H1 (cell line): ENCODE measurements around the gene ASL. TPM values are rescaled to one million over a fixed set of nuclear protein-coding genes. Genes with fewer than 3 reads are reported as not detected.

Source experiments
- CTCF ChIA-PET: fragments of 300-600 bp; sonication (Branson Sonifier 250); formaldehyde crosslinking; loops from one replicate; lab custom pipeline; 2021; ENCODE audit not compliant: partially characterized antibody; lab: Charles Lee
- POLR2A ChIA-PET: fragments of 300-600 bp; sonication (Branson Sonifier 250); formaldehyde crosslinking; loops from one replicate; lab custom pipeline; 2021; ENCODE audit warnings: inconsistent platforms; ENCODE audit not compliant: partially characterized antibody; lab: Charles Lee
- DNase-seq, 2 experiments: peaks; one replicate each; pipeline versions ENCODE4 v3.0.0 to v3.0.0-alpha.2; 2010 to 2022; ENCODE audit warnings: low spot score in 2 of 2, low read depth in 1 of 2, mixed read lengths in 1 of 2
- FAIRE-seq: peaks from 2 replicates; lab custom pipeline; 2011; peaks lifted over from hg19 to GRCh38; lab: Jason Lieb, UNC
- H2AFZ ChIP-seq: 2 replicates; pipeline ENCODE4 v1.8.1; 2012; ENCODE audit warnings: low read length, inconsistent platforms
- H2AK5ac ChIP-seq: 2 replicates; pipeline ENCODE4 v1.6.1; 2013; ENCODE audit warnings: low read depth, low read length
- H2BK120ac ChIP-seq: replicated peaks from 2 replicates; pipeline ENCODE3; 2013; ENCODE audit warnings: low read depth, low read length, inconsistent platforms
- H2BK12ac ChIP-seq: 2 replicates; pipeline ENCODE4 v1.6.1; 2013; ENCODE audit warnings: low read depth, low read length
- H2BK15ac ChIP-seq: 2 replicates; pipeline ENCODE4 v1.6.1; 2013; ENCODE audit warnings: low read length
- H2BK20ac ChIP-seq: 2 replicates; pipeline ENCODE4 v1.6.1; 2013; ENCODE audit warnings: low read length
- H2BK5ac ChIP-seq: 2 replicates; pipeline ENCODE4 v1.6.1; 2013; ENCODE audit warnings: low read depth, low read length
- H3K14ac ChIP-seq: 2 replicates; pipeline ENCODE4 v1.6.1; 2013; ENCODE audit warnings: inconsistent platforms; ENCODE audit not compliant: insufficient read length
- H3K18ac ChIP-seq: 2 replicates; pipeline ENCODE4 v1.6.1; 2013; ENCODE audit warnings: low read length; ENCODE audit errors: extremely low read depth
- H3K23ac ChIP-seq: 2 replicates; pipeline ENCODE4 v1.6.1; 2013; ENCODE audit warnings: inconsistent platforms; ENCODE audit not compliant: insufficient read length
- H3K23me2 ChIP-seq: 2 replicates; pipeline ENCODE4 v1.6.1; 2013; ENCODE audit warnings: low read depth, low read length
- H3K27ac ChIP-seq: 2 replicates; pipeline ENCODE4 v1.6.1; 2011; ENCODE audit warnings: low read depth, low read length, inconsistent platforms
- H3K27me3 ChIP-seq, 4 experiments: replicated peaks in 1 of 4; 1 replicate in 1 of 4; 2 replicates in 3 of 4; pipeline versions ENCODE4 v1.6.1 to v1.8.1; 2011 to 2013; ENCODE audit warnings: low read length in 3 of 4, mild to moderate bottlenecking in 3 of 4, inconsistent platforms in 2 of 4, mixed read lengths in 2 of 4, moderate library complexity in 1 of 4; ENCODE audit not compliant: control insufficient read depth in 3 of 4, insufficient read depth in 3 of 4; ENCODE audit errors: extremely low read depth in 1 of 4
- H3K36me3 ChIP-seq, 4 experiments: 2 replicates each; pipeline versions ENCODE4 v1.6.1 to v1.8.1; 2011 to 2013; ENCODE audit warnings: mild to moderate bottlenecking in 4 of 4, low read length in 3 of 4, moderate library complexity in 2 of 4, control low read depth in 1 of 4, inconsistent platforms in 1 of 4; ENCODE audit not compliant: insufficient read depth in 4 of 4, control insufficient read depth in 2 of 4
- H3K4ac ChIP-seq: replicated peaks from 2 replicates; pipeline ENCODE3; 2013; ENCODE audit warnings: low read length, low read depth, mixed read lengths, inconsistent platforms; ENCODE audit not compliant: insufficient read length
- H3K4me1 ChIP-seq, 4 experiments: replicated peaks in 1 of 4; 1 replicate in 1 of 4; 2 replicates in 3 of 4; pipeline versions ENCODE4 v1.6.1 to v1.8.1; 2011 to 2013; ENCODE audit warnings: low read length in 3 of 4, inconsistent platforms in 2 of 4, mixed read lengths in 1 of 4; ENCODE audit not compliant: insufficient read depth in 4 of 4, control insufficient read depth in 3 of 4
- H3K4me2 ChIP-seq, 2 experiments: 2 replicates each; pipeline versions ENCODE4 v1.6.1 to v1.8.1; 2011 to 2013; ENCODE audit warnings: low read depth in 2 of 2, low read length in 2 of 2, control low read depth in 1 of 2, inconsistent platforms in 1 of 2, mild to moderate bottlenecking in 1 of 2; ENCODE audit not compliant: insufficient read depth in 1 of 2
- H3K4me3 ChIP-seq, 4 experiments: fragments of 200-600, 300-600 bp in 1 of 4; sonication (generic), shearing (Covaris generic), sonication (Bioruptor Twin) in 1 of 4; 2 replicates each; pipeline versions ENCODE4 v1.5.1 to v1.8.1; 2011 to 2016; ENCODE audit warnings: low read length in 4 of 4, low read depth in 3 of 4, control low read depth in 2 of 4, inconsistent platforms in 2 of 4, mild to moderate bottlenecking in 2 of 4, mixed read lengths in 1 of 4, moderate library complexity in 1 of 4; ENCODE audit not compliant: insufficient read depth in 2 of 4; ENCODE audit errors: extremely low read depth in 1 of 4
- H3K56ac ChIP-seq: replicated peaks from 2 replicates; pipeline ENCODE3; 2013; ENCODE audit warnings: low read depth, mild to moderate bottlenecking, mixed read lengths, low read length, inconsistent platforms; ENCODE audit not compliant: insufficient read length
- H3K79me1 ChIP-seq: 2 replicates; pipeline ENCODE4 v1.6.1; 2013; ENCODE audit warnings: low read depth, low read length, control low read depth
- H3K79me2 ChIP-seq, 2 experiments: 2 replicates each; pipeline versions ENCODE4 v1.6.1 to v1.8.1; 2012 to 2013; ENCODE audit warnings: low read length in 2 of 2, mild to moderate bottlenecking in 2 of 2, inconsistent platforms in 1 of 2; ENCODE audit not compliant: insufficient read depth in 2 of 2, control insufficient read depth in 1 of 2
- H3K9ac ChIP-seq, 4 experiments: replicated peaks in 1 of 4; 1 replicate in 1 of 4; 2 replicates in 3 of 4; pipeline versions ENCODE4 v1.6.1 to v1.8.1; 2011 to 2013; ENCODE audit warnings: low read depth in 3 of 4, low read length in 3 of 4, control low read depth in 2 of 4, mild to moderate bottlenecking in 2 of 4, moderate library complexity in 2 of 4, inconsistent platforms in 1 of 4; ENCODE audit errors: extremely low read depth in 1 of 4
- H3K9me3 ChIP-seq, 2 experiments: 2 replicates each; pipeline versions ENCODE4 v1.6.1 to v1.8.1; 2012 to 2013; ENCODE audit warnings: mild to moderate bottlenecking in 2 of 2, moderate library complexity in 2 of 2, control low read depth in 1 of 2, inconsistent platforms in 1 of 2, low read depth in 1 of 2, low read length in 1 of 2, mixed read lengths in 1 of 2; ENCODE audit not compliant: insufficient read depth in 2 of 2
- H4K20me1 ChIP-seq, 2 experiments: replicated peaks in 1 of 2; 2 replicates each; pipeline versions ENCODE3 to v1.8.1; 2011 to 2013; ENCODE audit warnings: inconsistent platforms in 2 of 2, low read length in 2 of 2, mild to moderate bottlenecking in 1 of 2; ENCODE audit not compliant: insufficient read depth in 2 of 2, control insufficient read depth in 1 of 2
- H4K5ac ChIP-seq: 2 replicates; pipeline ENCODE4 v1.6.1; 2013; ENCODE audit warnings: low read length, low read depth, mixed read lengths, inconsistent platforms; ENCODE audit not compliant: insufficient read length
- H4K8ac ChIP-seq: 2 replicates; pipeline ENCODE4 v1.8.0; 2013; ENCODE audit warnings: mild to moderate bottlenecking, moderate library complexity, low read length, inconsistent platforms; ENCODE audit not compliant: insufficient read depth; ENCODE audit errors: extremely low read depth
- H4K91ac ChIP-seq: replicated peaks from 2 replicates; pipeline ENCODE3; 2013; ENCODE audit warnings: low read length, mixed read lengths, inconsistent platforms; ENCODE audit not compliant: insufficient read length
- WGBS, 2 experiments: shearing (Covaris generic) in 1 of 2; methylation state at CpG; one replicate each; pipeline versions ENCODE4 v1.1.6 to v1.1.7; 2013 to 2015; ENCODE audit warnings: low lambda C conversion rate in 2 of 2, mixed read lengths in 2 of 2, inconsistent platforms in 1 of 2, low coverage in 1 of 2, missing lambda C conversion rate in 1 of 2; ENCODE audit not compliant: insufficient replicate concordance in 2 of 2, insufficient coverage in 1 of 2, insufficient read length in 1 of 2; ENCODE audit errors: extremely low coverage in 1 of 2, missing lambda C conversion rate in 1 of 2; 5-methylcytosine and 5-hydroxymethylcytosine counted together
- polyA plus RNA-seq, 7 experiments: library from polyadenylated mRNA; depleted of rRNA in 3 of 7; stranded (reverse) in 5 of 7; unstranded in 2 of 7; fragments of >200 nt in 5 of 7; fragments of 200-250 nt in 2 of 7; gene quantifications; 1 replicate in 5 of 7; 2 replicates in 1 of 7; 4 replicates in 1 of 7; pipeline versions ENCODE4 v1.2.1 to v1.2.3, GENCODE V29; 2011 to 2013; ENCODE audit warnings: missing spikeins in 2 of 7, mixed read lengths in 2 of 7
- total RNA-seq: library from RNA; stranded (reverse); fragmentation: NEBNext Ultra II Directional; extraction: Animal tissue kit (Norgen Biotek cat#: 25700); gene quantifications from 2 replicates; pipeline ENCODE4 v1.2.1, GENCODE V29; 2021
- TF ChIP-seq, protein P1 (sequence below): IDR thresholded peaks from 2 replicates; pipeline ENCODE4 v1.6.1; 2012; ENCODE audit warnings: inconsistent platforms
- TF ChIP-seq, protein P2 (sequence below), 3 experiments: IDR thresholded peaks; 1 replicate in 2 of 3; 2 replicates in 1 of 3; pipeline versions ENCODE4 v1.5.1 to v1.6.1; 2011; ENCODE audit warnings: low read length in 3 of 3, mild to moderate bottlenecking in 3 of 3, inconsistent platforms in 2 of 3, low read depth in 1 of 3, moderate library complexity in 1 of 3; ENCODE audit not compliant: insufficient read depth in 1 of 3; ENCODE audit errors: control extremely low read depth in 1 of 3

Gene ASL
- total and polyA plus RNA-seq, 2 of the 8 experiments (the other 6 are each of a cell fraction or from before 2014, with no cell fraction given), result 23.3 to 35.3 TPM

DNA sequence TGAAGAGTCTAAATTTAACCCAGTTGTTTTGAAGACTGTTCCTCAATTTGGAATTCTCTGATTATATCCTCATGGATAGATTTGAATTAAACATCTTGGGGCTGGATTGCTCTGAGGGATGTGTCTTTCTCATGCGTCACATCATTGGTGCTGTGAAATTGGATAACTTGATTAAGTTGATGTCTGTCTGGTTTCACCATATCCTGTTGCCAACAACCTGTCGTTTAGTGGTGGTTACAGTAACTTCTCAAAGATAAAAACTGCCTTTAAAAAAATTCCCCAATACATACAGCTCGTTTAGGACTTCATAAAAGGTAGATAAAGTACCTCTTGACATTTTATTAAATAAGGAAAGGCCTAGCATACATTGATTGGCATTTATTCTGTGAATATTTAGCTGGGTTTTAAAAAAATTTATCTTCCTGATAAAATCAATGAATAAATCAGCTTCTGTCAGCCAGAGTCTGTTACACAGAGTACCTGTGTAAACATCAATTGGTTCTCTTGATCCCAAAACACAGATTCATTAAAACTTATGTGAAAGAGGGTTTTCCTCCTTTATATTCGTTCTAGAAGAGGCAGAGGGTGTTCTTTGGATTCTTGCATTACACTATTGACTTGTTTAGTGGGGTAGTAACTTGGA lies 49.6 kb downstream of the ASL start:
- Histone ChIP-seq H2BK15ac (no peak overlapping the region), H3K9ac (no peak overlapping the region), H3K4me1 (peaks cover 0 to 2% (median 0%) of the 10 kb centered on the region in 4 experiments; a peak in 1 of 7 replicates), H4K5ac (no peak overlapping the region), H3K79me1 (no peaks in the 10 kb centered on the region; the same call in 1 of the 2 replicates), H2BK20ac (no peak overlapping the region), H4K8ac (no peak overlapping the region), H3K9me3 (no peaks in the 10 kb centered on the region), H3K36me3 (no peaks in the 10 kb centered on the region; a peak in 2 of 8 replicates), H3K56ac (no peak overlapping the region), H3K18ac (no peak overlapping the region), H2BK5ac (no peak overlapping the region), H3K79me2 (peaks cover 0 to 67% of the 10 kb centered on the region in 2 experiments; a peak in 2 of 4 replicates), H3K4me3 (no peak overlapping the region), H4K20me1 (peaks cover 0 to 3% of the 10 kb centered on the region in 2 experiments), H2BK12ac (no peak overlapping the region), H2AK5ac (no peak overlapping the region), H2AFZ (no peak overlapping the region), H3K4ac (no peak overlapping the region), H3K23ac (no peak overlapping the region), H3K14ac (no peak overlapping the region), H3K27ac (no peak overlapping the region), H3K23me2 (no peaks in the 10 kb centered on the region), H3K27me3 (no peaks in the 10 kb centered on the region), H3K4me2 (no peak overlapping the region), H2BK120ac (no peak overlapping the region), H4K91ac (no peak overlapping the region)
- TF ChIP-seq, protein P1, sequence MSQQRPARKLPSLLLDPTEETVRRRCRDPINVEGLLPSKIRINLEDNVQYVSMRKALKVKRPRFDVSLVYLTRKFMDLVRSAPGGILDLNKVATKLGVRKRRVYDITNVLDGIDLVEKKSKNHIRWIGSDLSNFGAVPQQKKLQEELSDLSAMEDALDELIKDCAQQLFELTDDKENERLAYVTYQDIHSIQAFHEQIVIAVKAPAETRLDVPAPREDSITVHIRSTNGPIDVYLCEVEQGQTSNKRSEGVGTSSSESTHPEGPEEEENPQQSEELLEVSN, result no peak
- TF ChIP-seq, protein P2, sequence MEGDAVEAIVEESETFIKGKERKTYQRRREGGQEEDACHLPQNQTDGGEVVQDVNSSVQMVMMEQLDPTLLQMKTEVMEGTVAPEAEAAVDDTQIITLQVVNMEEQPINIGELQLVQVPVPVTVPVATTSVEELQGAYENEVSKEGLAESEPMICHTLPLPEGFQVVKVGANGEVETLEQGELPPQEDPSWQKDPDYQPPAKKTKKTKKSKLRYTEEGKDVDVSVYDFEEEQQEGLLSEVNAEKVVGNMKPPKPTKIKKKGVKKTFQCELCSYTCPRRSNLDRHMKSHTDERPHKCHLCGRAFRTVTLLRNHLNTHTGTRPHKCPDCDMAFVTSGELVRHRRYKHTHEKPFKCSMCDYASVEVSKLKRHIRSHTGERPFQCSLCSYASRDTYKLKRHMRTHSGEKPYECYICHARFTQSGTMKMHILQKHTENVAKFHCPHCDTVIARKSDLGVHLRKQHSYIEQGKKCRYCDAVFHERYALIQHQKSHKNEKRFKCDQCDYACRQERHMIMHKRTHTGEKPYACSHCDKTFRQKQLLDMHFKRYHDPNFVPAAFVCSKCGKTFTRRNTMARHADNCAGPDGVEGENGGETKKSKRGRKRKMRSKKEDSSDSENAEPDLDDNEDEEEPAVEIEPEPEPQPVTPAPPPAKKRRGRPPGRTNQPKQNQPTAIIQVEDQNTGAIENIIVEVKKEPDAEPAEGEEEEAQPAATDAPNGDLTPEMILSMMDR (IDR thresholded peaks at IDR 0.05; ENCODE audit: control extremely low read depth in 1 of 3, insufficient read depth in 1 of 3, low read depth in 1 of 3, low read length in 3 of 3), result no peak
- DNase-seq (no peak), FAIRE-seq (no peak)
- ChIA-PET POLR2A (no interaction called here), CTCF (interaction anchor here (0.9 kb wide), 1 partner anchor 22 kb away, joined by 3 read pairs; no protein-coding TSS in a partner anchor)
- 89% methylated on average over 4 of the region's 4 CpGs; no CpG with 5 or more reads in 1 of the 2 experiments for WGBS, 2 experiments
